CD4-positive, alpha-beta T cell (primary cell): ENCODE data around the gene CR1L. TPM values are rescaled to one million over a fixed set of nuclear protein-coding genes. Genes with fewer than 3 reads are reported as not detected.

Experiments
- ATAC-seq: fragments of 200-7000 bp; cut with Tn5 transposase; one replicate; pipeline ENCODE4 v1.10.0; 2022; ENCODE audit warnings: mild to moderate bottlenecking; ENCODE audit not compliant: poor library complexity
- CTCF ChIA-PET: fragments of 350-600 bp; sonication (Branson Sonifier 250); formaldehyde crosslinking; loops from one replicate; lab custom pipeline; 2021; ENCODE audit warnings: antibody characterized with exemption, inconsistent platforms; lab: Charles Lee
- POLR2A ChIA-PET: fragments of 350-600 bp; sonication (Branson Sonifier 250); formaldehyde crosslinking; loops from one replicate; lab custom pipeline; 2021; ENCODE audit warnings: antibody characterized with exemption, inconsistent platforms; lab: Charles Lee
- DNase-seq, 14 experiments: peaks; one replicate each; pipeline ENCODE4 v3.0.0-alpha.2; 2013 to 2020; ENCODE audit warnings: mixed read lengths in 2 of 14
- H3K27ac ChIP-seq, 2 donors: one replicate each; pipeline versions ENCODE4 v1.5.1 to v1.7.0; 2013; ENCODE audit warnings: low read length in 2 of 2, low read depth in 1 of 2, mild to moderate bottlenecking in 1 of 2
- H3K27me3 ChIP-seq, 2 experiments: 1 replicate in 1 of 2; 2 replicates in 1 of 2; pipeline versions ENCODE4 v1.6.1 to v1.7.0; 2013; ENCODE audit warnings: low read length in 2 of 2, control low read depth in 1 of 2, mild to moderate bottlenecking in 1 of 2, moderate library complexity in 1 of 2; ENCODE audit not compliant: insufficient read depth in 2 of 2, control insufficient read depth in 1 of 2
- H3K36me3 ChIP-seq: one replicate; pipeline ENCODE4 v1.6.1; 2013; ENCODE audit warnings: low read length, control low read depth; ENCODE audit not compliant: insufficient read depth
- H3K4me1 ChIP-seq: one replicate; pipeline ENCODE4 v1.6.1; 2013; ENCODE audit warnings: low read length, control low read depth; ENCODE audit not compliant: insufficient read depth
- H3K4me3 ChIP-seq: one replicate; pipeline ENCODE4 v1.5.1; 2013; ENCODE audit warnings: mild to moderate bottlenecking, low read length, moderate library complexity
- H3K9me3 ChIP-seq, 2 experiments: 1 replicate in 1 of 2; 2 replicates in 1 of 2; pipeline versions ENCODE4 v1.6.1 to v1.7.0; 2013; ENCODE audit warnings: low read length in 2 of 2, mild to moderate bottlenecking in 2 of 2, control low read depth in 1 of 2, moderate library complexity in 1 of 2; ENCODE audit not compliant: control insufficient read depth in 1 of 2, insufficient read depth in 1 of 2
- H3K27ac Mint-ChIP-seq: one replicate; pipeline ENCODE4 v1.8.0; 2020; ENCODE audit warnings: mixed read lengths
- H3K27me3 Mint-ChIP-seq: one replicate; pipeline ENCODE4 v1.8.0; 2021; ENCODE audit warnings: mixed read lengths
- H3K36me3 Mint-ChIP-seq: one replicate; pipeline ENCODE4 v1.8.0; 2021; ENCODE audit warnings: low read depth, mixed read lengths
- H3K4me1 Mint-ChIP-seq: one replicate; pipeline ENCODE4 v1.8.0; 2021; ENCODE audit warnings: low read depth, mixed read lengths
- H3K4me3 Mint-ChIP-seq: one replicate; pipeline ENCODE4 v1.8.0; 2020; ENCODE audit warnings: mild to moderate bottlenecking, mixed read lengths
- H3K9me3 Mint-ChIP-seq: one replicate; pipeline ENCODE4 v1.8.0; 2020; ENCODE audit warnings: mixed read lengths
- CTCF ChIP-seq: fragments of 200-600 bp; IDR thresholded peaks from one replicate; pipeline ENCODE4 v1.8.0; 2022; ENCODE audit warnings: antibody characterized with exemption, mild to moderate bottlenecking
- intact Hi-C, 2 experiments: fragments of 100-400 bp; cut with DNase I in 1 of 2; cut with micrococcal nuclease in 1 of 2; formaldehyde crosslinking; loops; one replicate each; pipeline versions ENCODE4 v1.15.1 to v1.9.0; 2023 to 2025; cut with DNase I, micrococcal nuclease
- total RNA-seq, 174 experiments: library from RNA in 2 of 174; stranded (reverse) in 2 of 174; gene quantifications; one replicate each; pipeline ENCODE4 v1.2.3 and lab custom pipeline; 2021 to 2026

The CR1L gene
- total RNA-seq, 2 experiments from 2014 or later, result not detected

GRCh38 chr1:207606362-207606755 is 38.6 kb upstream of the CR1L start:
- no peak overlapping the region for H3K27ac Mint-ChIP-seq
- H3K9me3 Mint-ChIP-seq, result no peaks in the 10 kb centered on the region

DNA sequence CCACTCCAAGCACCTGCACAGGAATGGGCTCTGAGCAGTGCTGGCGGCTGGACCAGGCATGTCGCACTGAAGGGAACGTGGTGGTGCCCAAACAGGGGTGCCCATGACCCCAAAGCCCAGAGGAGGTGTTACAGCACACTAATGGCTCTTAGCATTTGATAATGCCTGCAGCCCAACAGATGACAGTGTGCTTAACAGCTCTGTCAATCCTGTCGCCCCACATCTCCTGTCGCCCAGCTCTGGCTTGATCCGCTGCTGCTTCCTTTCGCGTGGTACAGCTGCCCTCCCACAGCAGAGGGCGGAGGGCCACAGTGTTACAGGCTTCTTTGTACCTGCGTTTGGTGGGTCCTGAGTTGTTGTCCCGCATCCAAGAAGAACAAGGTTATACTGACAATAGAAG is 32.2 kb upstream of the CR1L start:
- TF ChIP-seq CTCF, result no peak
- intact Hi-C loops, result no loop called here
- no peaks in the 10 kb centered on the region for H3K27me3 ChIP-seq
- ChIA-PET POLR2A (no interaction called here), CTCF (no interaction called here)
- Mint-ChIP-seq H3K27ac (no peak overlapping the region), H3K27me3 (peaks cover 3% of the 10 kb centered on the region), H3K9me3 (no peaks in the 10 kb centered on the region), H3K4me1 (no peaks in the 10 kb centered on the region), H3K4me3 (no peak overlapping the region), H3K36me3 (no peaks in the 10 kb centered on the region)
- H3K9me3 ChIP-seq, result peaks cover 0 to 7% of the 10 kb centered on the region in 2 experiments
- H3K4me1 ChIP-seq, result no peaks in the 10 kb centered on the region
- no peak overlapping the region for H3K27ac ChIP-seq
- no peak overlapping the region for H3K4me3 ChIP-seq
- H3K36me3 ChIP-seq, result no peaks in the 10 kb centered on the region
- no peak for ATAC-seq
- no peak for DNase-seq

More at GRCh38 chr1:207606362-207606755, 38.6 kb upstream of the CR1L start:
- CTCF ChIA-PET, result no interaction called here
- no peaks in the 10 kb centered on the region for H3K4me1 Mint-ChIP-seq
- H3K9me3 ChIP-seq, result no peaks in the 10 kb centered on the region
- intact Hi-C loops, result no loop called here
- H3K4me1 ChIP-seq, result no peaks in the 10 kb centered on the region
- no peaks in the 10 kb centered on the region for H3K36me3 ChIP-seq
- no peak overlapping the region for H3K4me3 ChIP-seq
- ATAC-seq (no peak), DNase-seq (no peak)
- no peaks in the 10 kb centered on the region for H3K36me3 Mint-ChIP-seq
- no peak for TF ChIP-seq CTCF
- no peak overlapping the region for H3K27ac ChIP-seq
- no peaks in the 10 kb centered on the region for H3K27me3 Mint-ChIP-seq
- POLR2A ChIA-PET, result no interaction called here
- H3K27me3 ChIP-seq, result no peaks in the 10 kb centered on the region
- no peak overlapping the region for H3K4me3 Mint-ChIP-seq

- Histone ChIP-seq H3K9me3 (no peaks in the 10 kb centered on the region), H3K4me1 (no peaks in the 10 kb centered on the region), H3K27me3 (no peaks in the 10 kb centered on the region), H3K27ac (no peak overlapping the region), H3K4me3 (no peak overlapping the region), H3K36me3 (no peaks in the 10 kb centered on the region)
- Mint-ChIP-seq H3K27ac (no peak overlapping the region), H3K9me3 (no peaks in the 10 kb centered on the region), H3K36me3 (no peaks in the 10 kb centered on the region), H3K4me1 (peaks cover 8% of the 10 kb centered on the region), H3K4me3 (no peak overlapping the region), H3K27me3 (peaks cover 6% of the 10 kb centered on the region)
- POLR2A ChIA-PET, result no interaction called here
- intact Hi-C loops, result no loop called here
- ATAC-seq (peak; percentile 92), DNase-seq (peak in 5 of 14 experiments; percentile 2 to 54 (median 35))
- peak; percentile 72 for TF ChIP-seq CTCF
- CTCF ChIA-PET, result interaction anchor here (0.8 to 1.7 kb wide), 5 partner anchors 9 to 178 kb away, joined by 3 to 5 read pairs (median 3); no protein-coding TSS in a partner anchor
Measured at GRCh38 chr1:207619871-207620542, 24.9 kb upstream of the CR1L start.
